NCI-H345 (cell line): Measurements from ENCODE around the gene GYPB.
"Not testable (repeated sequence)": the region's sequence is repeated elsewhere in the genome, so short reads cannot be mapped to it uniquely, and the experiment has no call there.

Experiments
- DNase-seq: peaks from one replicate; lab custom pipeline; 2025; lab: John Stamatoyannopoulos, UW

The GYPB gene

DNA sequence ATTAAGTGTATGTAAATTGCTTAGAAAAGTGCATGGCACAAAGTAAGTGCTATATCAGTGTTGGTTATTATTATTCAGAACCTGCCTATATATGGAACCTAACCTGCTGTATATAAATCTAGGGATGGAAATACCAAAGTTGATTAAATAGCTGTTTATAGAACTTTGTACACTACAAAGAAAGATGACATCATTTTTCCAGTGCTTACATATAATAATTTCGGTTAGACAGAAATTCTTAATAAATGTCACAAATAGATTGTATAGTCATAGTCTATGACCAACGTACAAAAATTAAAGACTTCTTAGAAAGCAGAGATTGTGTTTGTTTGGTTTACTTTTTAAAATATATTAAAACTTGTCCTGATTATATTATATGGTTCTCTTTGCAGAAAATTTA, 4.4 kb downstream of the GYPB start:
- DNase-seq: no peak

- not testable (repeated sequence) for DNase-seq
These were observed 10.6 kb downstream of the GYPB start for GRCh38 chr4:144008602-144009001.

- DNase-seq: not testable (repeated sequence)
These were observed 11.2 kb downstream of the GYPB start for GRCh38 chr4:144007960-144008359.

GRCh38 chr4:144006200-144006803, 12.9 kb downstream of the GYPB start:
- not testable (repeated sequence) for DNase-seq

DNA sequence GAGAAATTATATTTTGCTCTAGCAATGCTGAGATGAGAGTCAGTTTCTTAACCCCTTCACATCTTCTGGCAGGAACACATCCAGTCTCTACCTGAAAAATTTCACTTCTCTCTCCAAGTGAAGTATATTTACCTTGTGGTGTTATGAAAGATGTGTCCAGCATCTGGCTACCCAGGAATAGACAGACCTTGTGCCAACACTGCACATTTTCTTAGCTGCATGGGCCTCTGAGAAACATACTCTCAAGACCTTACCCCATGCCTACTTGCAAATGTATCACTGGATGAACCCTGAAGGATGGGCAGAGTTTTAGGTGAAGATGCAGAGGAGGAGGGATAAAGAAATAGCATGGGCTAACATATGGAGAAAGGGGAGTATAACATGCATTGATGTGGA, 13.6 kb downstream of the GYPB start:
- not testable (repeated sequence) for DNase-seq

- DNase-seq: not testable (repeated sequence)
These were observed 14.2 kb downstream of the GYPB start for GRCh38 chr4:144004868-144005557.

DNA sequence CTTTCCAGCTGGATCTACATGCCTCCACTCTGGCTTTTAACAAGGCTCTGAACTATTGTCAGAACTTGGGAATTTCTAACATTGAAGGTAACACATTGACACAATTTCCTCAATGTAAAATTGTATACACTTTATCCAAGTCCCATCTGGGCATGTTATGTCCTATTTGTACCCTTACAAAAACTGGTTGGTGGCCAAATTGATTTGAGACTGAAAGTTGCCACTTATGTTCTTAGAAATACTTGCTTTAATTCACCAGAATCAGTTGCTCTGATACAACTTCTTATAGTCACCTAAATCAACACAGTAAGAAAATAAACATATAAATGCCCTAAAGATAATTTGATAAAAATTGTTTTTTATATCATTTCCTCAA, 15.3 kb downstream of the GYPB start:
- DNase-seq: not testable (repeated sequence)

DNA sequence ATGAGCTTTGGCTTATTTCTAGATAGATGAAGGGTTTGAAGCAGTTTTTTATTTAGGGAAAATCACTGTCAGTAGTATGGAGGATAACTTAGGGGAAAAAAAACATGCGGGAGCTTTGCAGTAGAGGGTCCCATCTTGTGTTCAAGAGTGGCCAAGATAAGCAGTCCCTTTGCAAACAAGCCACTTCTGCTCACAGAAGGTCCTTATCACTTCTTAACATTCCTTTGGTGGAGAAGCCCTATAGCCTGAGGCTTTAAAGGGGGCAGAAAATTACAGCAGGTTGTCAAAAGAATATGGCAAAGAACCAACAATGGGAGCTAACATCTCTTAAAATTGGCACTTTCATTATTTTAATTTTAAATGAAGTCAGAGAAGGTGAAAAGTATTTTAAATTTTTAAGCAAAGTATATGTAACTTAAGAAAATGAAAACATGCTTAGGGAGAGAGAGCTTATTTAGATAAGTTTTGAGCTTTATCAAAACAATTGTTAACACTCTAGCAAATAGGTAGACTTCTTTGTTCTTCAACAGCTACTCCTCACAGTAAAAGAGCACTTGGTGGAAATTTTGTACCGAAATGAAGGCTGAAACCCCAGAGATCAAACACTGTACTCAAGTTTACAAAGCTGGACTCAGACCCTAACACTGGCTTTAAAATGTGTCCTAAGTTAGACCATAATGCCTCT, 15.8 kb downstream of the GYPB start:
- DNase-seq: not testable (repeated sequence)

GRCh38 chr4:144000331-144000995, 18.7 kb downstream of the GYPB start:
- DNase-seq: not testable (repeated sequence)

- DNase-seq: not testable (repeated sequence)
These were observed 23.0 kb downstream of the GYPB start for GRCh38 chr4:143996193-143996592.

GRCh38 chr4:143991761-143992160, 27.4 kb downstream of the GYPB start:
- not testable (repeated sequence) for DNase-seq

GRCh38 chr4:143990717-143991116, 28.5 kb downstream of the GYPB start:
- DNase-seq: not testable (repeated sequence)

GRCh38 chr4:143986180-143986579, 33.0 kb downstream of the GYPB start:
- DNase-seq: peak; percentile 46

- not testable (repeated sequence) for DNase-seq
These were observed 38.4 kb downstream of the GYPB start for GRCh38 chr4:143980776-143981175.

- not testable (repeated sequence) for DNase-seq
These were observed 43.7 kb downstream of the GYPB start for GRCh38 chr4:143975527-143975926.

- DNase-seq: not testable (repeated sequence)
These were observed 45.2 kb downstream of the GYPB start for GRCh38 chr4:143974021-143974420.

DNA sequence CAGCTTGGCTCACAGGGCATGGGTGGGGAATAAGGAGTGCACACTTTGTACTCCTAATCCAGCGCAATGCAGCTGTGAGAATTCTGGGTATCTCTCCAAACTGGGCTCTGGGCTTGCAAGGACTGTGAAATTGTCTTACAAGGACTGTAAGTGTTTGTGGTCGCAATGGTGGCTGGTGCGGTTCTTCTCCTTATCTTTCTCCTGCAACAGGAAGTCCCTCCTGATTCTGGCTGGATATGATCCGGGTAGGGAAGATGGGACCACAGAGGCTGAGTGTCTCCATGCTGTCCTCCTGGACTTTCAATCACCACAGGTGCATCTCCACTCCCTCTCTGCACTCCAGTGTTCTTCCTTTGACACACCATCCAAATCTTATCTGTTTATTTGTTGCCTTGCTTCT, 58.1 kb downstream of the GYPB start:
- no peak for DNase-seq

GRCh38 chr4:143955306-143955705, 63.9 kb downstream of the GYPB start:
- not testable (repeated sequence) for DNase-seq

GRCh38 chr4:143951458-143951972, 67.7 kb downstream of the GYPB start:
- not testable (repeated sequence) for DNase-seq

DNA sequence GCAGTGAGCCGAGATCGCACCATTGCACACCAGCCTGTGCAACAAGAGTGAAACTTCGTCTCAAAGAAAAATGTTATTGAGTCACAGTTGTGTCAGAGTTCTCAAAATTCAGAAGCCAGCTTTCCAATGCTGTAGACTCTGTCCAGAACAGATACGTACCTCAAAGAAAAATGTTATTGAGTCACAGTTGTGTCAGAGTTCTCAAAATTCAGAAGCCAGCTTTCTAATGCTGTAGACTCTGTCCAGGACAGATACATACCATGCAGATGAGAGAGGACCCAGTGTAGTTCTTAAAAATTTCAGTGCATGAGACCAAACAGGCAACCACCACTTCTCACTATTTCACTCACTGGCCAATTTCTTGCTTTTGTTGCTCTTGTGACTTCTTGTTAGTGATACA, 68.2 kb downstream of the GYPB start:
- DNase-seq: not testable (repeated sequence)

- DNase-seq: not testable (repeated sequence)
These were observed 69.0 kb downstream of the GYPB start for GRCh38 chr4:143950185-143950584.

- DNase-seq: not testable (repeated sequence)
These were observed 71.7 kb downstream of the GYPB start for GRCh38 chr4:143947493-143947892.
